GM10266 (cell line): ENCODE data around the gene HTR5A.

Experiments
- DNase-seq: peaks from one replicate; pipeline ENCODE4 v3.0.0; 2012; ENCODE audit errors: extremely low spot score
- TF ChIP-seq, protein P1 (sequence below): IDR thresholded peaks from 2 replicates; pipeline ENCODE4 v1.5.1; 2012; ENCODE audit warnings: mild to moderate bottlenecking, low read depth; ENCODE audit not compliant: control insufficient read depth, insufficient read depth; ENCODE audit errors: missing control alignments

The HTR5A gene

DNA sequence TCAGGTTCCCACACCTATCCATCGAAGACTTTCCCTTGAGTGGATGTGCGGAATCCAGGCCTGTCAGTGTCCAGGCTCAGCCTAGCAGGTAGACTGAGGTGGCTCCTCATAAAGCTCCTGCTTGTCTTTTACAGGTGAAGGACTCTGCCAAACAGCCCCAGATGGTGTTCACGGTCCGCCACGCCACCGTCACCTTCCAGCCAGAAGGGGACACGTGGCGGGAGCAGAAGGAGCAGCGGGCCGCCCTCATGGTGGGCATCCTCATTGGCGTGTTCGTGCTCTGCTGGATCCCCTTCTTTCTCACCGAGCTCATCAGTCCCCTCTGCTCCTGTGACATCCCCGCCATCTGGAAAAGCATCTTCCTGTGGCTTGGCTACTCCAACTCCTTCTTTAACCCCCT, 13.9 kb downstream of the HTR5A start:
- TF ChIP-seq, protein P1, sequence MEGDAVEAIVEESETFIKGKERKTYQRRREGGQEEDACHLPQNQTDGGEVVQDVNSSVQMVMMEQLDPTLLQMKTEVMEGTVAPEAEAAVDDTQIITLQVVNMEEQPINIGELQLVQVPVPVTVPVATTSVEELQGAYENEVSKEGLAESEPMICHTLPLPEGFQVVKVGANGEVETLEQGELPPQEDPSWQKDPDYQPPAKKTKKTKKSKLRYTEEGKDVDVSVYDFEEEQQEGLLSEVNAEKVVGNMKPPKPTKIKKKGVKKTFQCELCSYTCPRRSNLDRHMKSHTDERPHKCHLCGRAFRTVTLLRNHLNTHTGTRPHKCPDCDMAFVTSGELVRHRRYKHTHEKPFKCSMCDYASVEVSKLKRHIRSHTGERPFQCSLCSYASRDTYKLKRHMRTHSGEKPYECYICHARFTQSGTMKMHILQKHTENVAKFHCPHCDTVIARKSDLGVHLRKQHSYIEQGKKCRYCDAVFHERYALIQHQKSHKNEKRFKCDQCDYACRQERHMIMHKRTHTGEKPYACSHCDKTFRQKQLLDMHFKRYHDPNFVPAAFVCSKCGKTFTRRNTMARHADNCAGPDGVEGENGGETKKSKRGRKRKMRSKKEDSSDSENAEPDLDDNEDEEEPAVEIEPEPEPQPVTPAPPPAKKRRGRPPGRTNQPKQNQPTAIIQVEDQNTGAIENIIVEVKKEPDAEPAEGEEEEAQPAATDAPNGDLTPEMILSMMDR = no peak
- DNase-seq = no peak

DNA sequence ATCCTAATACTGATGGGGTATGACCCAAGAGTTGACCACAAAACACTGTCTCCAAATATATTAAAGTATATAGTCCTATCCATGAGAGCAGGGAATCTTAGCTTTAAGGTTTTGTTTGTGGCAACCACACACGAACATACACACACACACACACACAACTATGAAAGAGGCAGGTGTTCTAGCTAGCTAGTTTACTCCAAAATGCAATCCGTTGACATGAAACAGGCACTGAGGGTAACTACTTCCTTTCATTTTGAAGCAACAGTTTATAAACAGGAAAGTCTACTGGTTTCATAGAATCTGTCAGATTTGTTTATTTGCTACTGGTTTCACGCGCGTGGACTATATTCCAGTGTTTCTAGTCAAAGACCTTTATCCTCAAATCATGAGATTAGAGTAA, 14.8 kb downstream of the HTR5A start:
- no peak for DNase-seq
- TF ChIP-seq, protein P1 = no peak

DNA sequence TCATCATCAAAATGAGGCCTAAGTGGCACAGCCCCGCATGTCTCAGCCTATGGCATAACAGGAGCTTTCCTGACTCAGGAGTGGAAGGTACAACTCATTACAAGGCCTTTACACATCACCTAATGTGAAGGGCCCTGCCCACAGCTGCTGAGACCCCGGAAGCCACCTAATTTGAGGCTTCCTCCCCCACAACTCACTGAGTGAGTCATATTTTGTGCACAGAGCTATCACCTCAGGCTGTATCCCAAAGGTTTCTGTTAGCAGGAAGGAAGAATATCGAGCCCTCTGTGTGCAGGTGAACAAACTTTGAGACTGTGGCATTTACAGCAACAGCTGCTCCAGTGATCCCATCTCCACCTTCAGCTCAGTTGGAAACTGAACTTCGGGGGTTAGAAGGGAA, 20.6 kb downstream of the HTR5A start:
- TF ChIP-seq, protein P1 = no peak
- no peak for DNase-seq

DNA sequence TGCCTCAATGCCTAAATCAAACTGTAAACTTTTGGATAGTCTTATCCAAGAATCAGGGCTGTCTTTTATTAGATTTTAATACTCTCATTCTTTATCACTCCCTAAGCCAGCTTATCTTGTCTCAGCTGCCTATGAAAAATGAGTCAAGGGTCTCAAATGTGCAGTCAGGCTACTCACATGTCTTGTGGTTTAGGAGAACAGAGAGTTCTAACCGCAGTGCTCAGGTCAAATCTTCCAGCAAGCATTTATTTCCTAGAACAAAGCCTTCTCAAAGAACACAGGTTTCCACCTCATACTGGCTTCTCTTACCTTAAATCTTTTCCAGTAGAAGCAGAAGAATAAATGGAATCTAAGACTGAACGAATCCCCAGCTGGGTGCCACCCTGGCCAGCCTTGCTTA, 23.5 kb downstream of the HTR5A start:
- no peak for DNase-seq
- TF ChIP-seq, protein P1 = no peak

DNA sequence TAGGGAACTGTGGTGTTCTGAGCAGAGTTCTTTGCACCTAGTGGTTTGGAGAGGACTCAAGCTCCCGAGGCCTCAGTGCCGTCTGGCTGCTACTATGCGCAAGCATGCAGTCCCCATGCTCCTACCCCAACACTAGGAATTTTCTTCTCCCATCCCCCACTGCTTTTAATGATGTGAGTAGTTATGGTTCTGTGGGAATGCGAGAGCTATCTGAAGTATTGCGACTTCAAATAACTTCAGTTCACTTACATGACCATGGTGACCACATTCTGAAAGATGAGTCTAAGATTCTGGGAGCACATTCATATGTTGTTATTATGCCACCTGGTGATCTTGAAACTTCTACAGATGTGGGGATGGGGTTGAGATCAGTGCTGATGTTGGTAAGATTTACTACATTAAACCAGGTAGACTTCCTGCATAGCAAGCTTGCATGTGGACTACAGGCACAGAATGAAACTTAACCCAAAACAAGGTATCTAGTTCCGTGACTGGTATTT, 24.6 kb downstream of the HTR5A start:
- TF ChIP-seq, protein P1 = no peak
- no peak for DNase-seq

DNA sequence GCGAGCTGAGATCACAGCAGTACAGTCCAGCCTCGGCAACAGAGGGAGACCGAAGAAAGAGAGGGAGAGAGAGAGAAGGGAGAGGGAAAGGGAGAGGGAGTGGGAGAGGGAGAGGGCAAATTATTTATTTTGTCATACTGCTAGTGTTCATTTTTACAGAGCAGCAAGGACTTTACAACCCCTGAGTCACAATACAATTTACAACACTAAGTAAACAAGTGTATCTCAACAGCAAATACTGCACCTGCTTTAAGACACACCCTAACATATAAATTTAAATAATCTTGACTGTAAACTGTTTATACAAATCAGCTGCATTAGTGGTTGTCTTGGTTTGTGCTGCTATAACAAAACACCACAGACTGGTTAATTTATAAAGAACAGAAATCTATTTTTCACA, 27.2 kb downstream of the HTR5A start:
- DNase-seq = no peak
- TF ChIP-seq, protein P1 = no peak

DNA sequence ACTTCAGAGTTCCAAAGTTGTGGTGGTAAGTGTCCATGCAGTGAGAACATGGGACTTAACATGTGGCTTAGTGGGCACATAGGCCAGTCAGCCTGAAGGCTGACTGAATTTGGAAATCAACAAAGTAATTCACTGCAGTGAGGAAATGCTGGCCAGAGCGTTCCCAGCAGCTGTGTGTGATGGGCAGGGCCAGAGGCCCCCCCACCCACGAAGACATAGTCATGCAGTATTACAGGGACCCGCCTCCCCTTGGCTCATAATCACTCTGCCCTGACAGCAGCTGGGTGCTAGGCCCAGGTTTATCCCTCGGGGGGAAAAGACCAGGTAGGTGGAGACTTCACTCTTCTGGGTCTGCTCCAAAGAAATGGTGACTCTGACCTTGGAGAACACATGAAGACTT, 33.7 kb downstream of the HTR5A start:
- TF ChIP-seq, protein P1 = no peak
- DNase-seq = no peak
